Smooth muscle cell (in vitro differentiated cells): ENCODE data around the gene GNAS. TPM values are rescaled to one million over a fixed set of nuclear protein-coding genes. Genes with fewer than 3 reads are reported as not detected.

ENCODE experiments used
- DNase-seq: peaks from one replicate; lab custom pipeline; 2025; ENCODE audit not compliant: unreplicated experiment; lab: John Stamatoyannopoulos, UW
- H2AFZ ChIP-seq: fragments of 200-600 bp; sonication (generic); 2 replicates; pipeline ENCODE4 v1.6.0; 2016; ENCODE audit warnings: antibody characterized with exemption, low read depth, mild to moderate bottlenecking
- H3F3A ChIP-seq: fragments of 200-600 bp; sonication (generic); 2 replicates; pipeline ENCODE4 v1.6.0; 2017; ENCODE audit warnings: antibody characterized with exemption, low read depth
- H3K27ac ChIP-seq: fragments of 200-600 bp; sonication (generic); 2 replicates; pipeline ENCODE4 v1.5.1; 2016; ENCODE audit warnings: low read depth, mild to moderate bottlenecking
- H3K27me3 ChIP-seq: fragments of 200-600 bp; sonication (generic); 2 replicates; pipeline ENCODE4 v1.6.1; 2016; ENCODE audit warnings: low read depth, mild to moderate bottlenecking
- H3K36me3 ChIP-seq: fragments of 200-600 bp; sonication (generic); 2 replicates; pipeline ENCODE4 v1.5.1; 2016; ENCODE audit warnings: low read depth
- H3K4me1 ChIP-seq: fragments of 200-600 bp; sonication (generic); 2 replicates; pipeline ENCODE4 v1.5.1; 2016; ENCODE audit warnings: low read depth
- H3K4me2 ChIP-seq: fragments of 200-600 bp; sonication (generic); 2 replicates; pipeline ENCODE4 v1.6.0; 2016; ENCODE audit warnings: mild to moderate bottlenecking
- H3K4me3 ChIP-seq: fragments of 200-600 bp; sonication (generic); 2 replicates; pipeline ENCODE4 v1.5.1; 2016; ENCODE audit warnings: mild to moderate bottlenecking
- H3K79me2 ChIP-seq: fragments of 200-600 bp; sonication (generic); 2 replicates; pipeline ENCODE4 v1.6.0; 2016; ENCODE audit warnings: low read depth, mild to moderate bottlenecking
- H3K9ac ChIP-seq: fragments of 200-600 bp; sonication (generic); 2 replicates; pipeline ENCODE4 v1.6.0; 2016; ENCODE audit warnings: low read depth
- H3K9me3 ChIP-seq: fragments of 200-600 bp; sonication (generic); replicated peaks from 2 replicates; pipeline ENCODE4 v1.5.1; 2016; ENCODE audit warnings: low read depth
- H4K20me1 ChIP-seq: fragments of 200-600 bp; sonication (generic); 2 replicates; pipeline ENCODE4 v1.6.0; 2016; ENCODE audit warnings: low read depth
- WGBS: methylation state at CpG from one replicate; pipeline ENCODE4 v1.1.7; 2016; ENCODE audit warnings: low lambda C conversion rate; 5-methylcytosine and 5-hydroxymethylcytosine counted together
- polyA plus RNA-seq: library from polyadenylated mRNA; unstranded; fragments of >200 nt; fragmentation: Nextera tagmentation; extraction: Ambion mirVana; gene quantifications from 2 replicates; pipeline ENCODE4 v1.2.1, GENCODE V29; 2016
- total RNA-seq: library from RNA; depleted of rRNA; stranded (reverse); fragments of >200 nt; gene quantifications from 2 replicates; pipeline ENCODE4 v1.2.3, GENCODE V29; 2014
- TF ChIP-seq, protein P1 (sequence below): fragments of 200-600 bp; sonication (generic); IDR thresholded peaks from 2 replicates; pipeline ENCODE4 v1.5.1; 2017; ENCODE audit warnings: borderline replicate concordance, mild to moderate bottlenecking, antibody characterized with exemption; ENCODE audit not compliant: insufficient read depth, poor library complexity, severe bottlenecking

GNAS gene
- total and polyA plus RNA-seq, 2 experiments from 2014 or later = 1,240 to 1,914 TPM

DNA sequence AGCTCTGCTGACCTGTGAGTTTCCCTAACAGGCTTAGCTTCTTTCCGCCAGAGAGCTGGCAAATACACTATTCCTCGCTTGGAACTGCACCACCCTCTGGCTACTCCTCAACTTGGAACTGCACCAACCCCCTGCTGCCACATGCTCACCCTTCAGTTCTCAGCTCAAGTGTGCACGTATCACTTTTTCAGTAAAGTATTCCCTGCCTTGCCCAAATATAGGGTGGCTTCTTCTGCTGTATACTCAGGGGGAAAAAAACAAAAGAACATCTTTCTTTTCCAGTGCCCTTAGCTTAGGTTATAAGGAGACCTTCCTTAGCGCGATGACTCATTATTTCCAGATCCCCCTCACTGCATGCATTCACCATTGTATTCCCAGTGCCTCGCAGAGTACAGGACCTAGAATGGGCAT is 23.0 kb upstream of the GNAS start:
- Histone ChIP-seq H3K27ac (no peak overlapping the region), H3K36me3 (no peaks in the 10 kb centered on the region), H3K4me1 (no peaks in the 10 kb centered on the region), H3K27me3 (no peaks in the 10 kb centered on the region), H2AFZ (no peak overlapping the region), H3K4me3 (no peak overlapping the region), H4K20me1 (peaks cover 57% of the 10 kb centered on the region), H3K9ac (no peak overlapping the region), H3K9me3 (no peaks in the 10 kb centered on the region), H3K79me2 (peaks cover 8% of the 10 kb centered on the region), H3K4me2 (no peak overlapping the region), H3F3A (peaks cover 4% of the 10 kb centered on the region)
- TF ChIP-seq, protein P1, sequence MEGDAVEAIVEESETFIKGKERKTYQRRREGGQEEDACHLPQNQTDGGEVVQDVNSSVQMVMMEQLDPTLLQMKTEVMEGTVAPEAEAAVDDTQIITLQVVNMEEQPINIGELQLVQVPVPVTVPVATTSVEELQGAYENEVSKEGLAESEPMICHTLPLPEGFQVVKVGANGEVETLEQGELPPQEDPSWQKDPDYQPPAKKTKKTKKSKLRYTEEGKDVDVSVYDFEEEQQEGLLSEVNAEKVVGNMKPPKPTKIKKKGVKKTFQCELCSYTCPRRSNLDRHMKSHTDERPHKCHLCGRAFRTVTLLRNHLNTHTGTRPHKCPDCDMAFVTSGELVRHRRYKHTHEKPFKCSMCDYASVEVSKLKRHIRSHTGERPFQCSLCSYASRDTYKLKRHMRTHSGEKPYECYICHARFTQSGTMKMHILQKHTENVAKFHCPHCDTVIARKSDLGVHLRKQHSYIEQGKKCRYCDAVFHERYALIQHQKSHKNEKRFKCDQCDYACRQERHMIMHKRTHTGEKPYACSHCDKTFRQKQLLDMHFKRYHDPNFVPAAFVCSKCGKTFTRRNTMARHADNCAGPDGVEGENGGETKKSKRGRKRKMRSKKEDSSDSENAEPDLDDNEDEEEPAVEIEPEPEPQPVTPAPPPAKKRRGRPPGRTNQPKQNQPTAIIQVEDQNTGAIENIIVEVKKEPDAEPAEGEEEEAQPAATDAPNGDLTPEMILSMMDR = no peak
- no peak for DNase-seq
- WGBS = 90% methylated on average over 6 of the region's 6 CpGs

DNA sequence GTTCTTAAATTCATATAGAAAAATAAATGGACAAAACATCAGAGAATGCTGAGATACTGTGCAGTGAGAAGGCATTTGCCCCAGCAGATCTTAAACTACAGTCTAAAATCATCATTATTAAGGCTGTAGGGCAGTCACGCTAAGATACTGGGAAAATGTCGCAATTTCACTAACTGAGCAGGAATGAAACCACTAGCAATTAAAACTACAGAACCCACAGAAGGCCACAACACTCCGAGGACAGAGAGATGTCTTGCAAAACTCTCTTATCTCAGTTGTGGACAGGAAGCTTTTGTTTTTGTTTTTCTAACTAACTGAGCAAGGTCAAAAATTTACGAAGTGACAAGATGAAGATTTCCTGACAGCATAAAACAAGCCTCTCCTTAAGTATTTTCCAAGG is 20.1 kb upstream of the GNAS start:
- Histone ChIP-seq H3K4me1 (no peaks in the 10 kb centered on the region), H3K79me2 (peaks cover 8% of the 10 kb centered on the region), H3K36me3 (no peaks in the 10 kb centered on the region), H3K9ac (no peak overlapping the region), H3K9me3 (no peaks in the 10 kb centered on the region), H3K4me3 (no peak overlapping the region), H3F3A (peaks cover 4% of the 10 kb centered on the region), H3K27ac (no peak overlapping the region), H2AFZ (no peak overlapping the region), H3K4me2 (no peak overlapping the region), H4K20me1 (peaks cover 59% of the 10 kb centered on the region), H3K27me3 (no peaks in the 10 kb centered on the region)
- WGBS = 12% methylated on average over 4 of the region's 4 CpGs
- TF ChIP-seq, protein P1 = no peak
- no peak for DNase-seq

DNA sequence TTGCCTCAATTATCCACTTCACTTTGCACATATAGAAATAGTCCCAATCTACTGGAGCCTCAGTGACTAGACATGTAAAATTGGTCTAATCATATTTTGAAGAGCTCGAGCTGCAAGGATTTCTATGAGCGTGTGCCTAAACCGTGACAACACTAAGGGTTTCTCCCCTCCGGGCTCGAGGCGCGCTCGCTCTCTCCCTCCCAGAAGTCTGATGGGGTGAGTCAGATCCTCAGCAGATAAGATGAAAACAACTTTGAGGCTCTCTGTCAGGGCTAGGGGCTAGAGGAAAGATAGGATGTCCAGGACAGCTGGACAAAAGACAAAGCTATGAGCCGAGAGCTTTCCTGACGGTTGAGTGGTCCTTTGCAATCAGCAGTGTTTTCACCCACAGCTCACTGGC is 18.6 kb upstream of the GNAS start:
- no peak for DNase-seq
- TF ChIP-seq, protein P1 = no peak
- H2AFZ ChIP-seq = no peak overlapping the region
- H3K79me2 ChIP-seq = peaks cover 8% of the 10 kb centered on the region
- H3K27ac ChIP-seq = no peak overlapping the region
- H3K9me3 ChIP-seq = no peaks in the 10 kb centered on the region
- H3K4me2 ChIP-seq = peak overlapping the region; percentile 69
- no peaks in the 10 kb centered on the region for H3K36me3 ChIP-seq
- peaks cover 9% of the 10 kb centered on the region for H3K27me3 ChIP-seq
- peaks cover 4% of the 10 kb centered on the region for H3F3A ChIP-seq
- no peak overlapping the region for H3K9ac ChIP-seq
- H4K20me1 ChIP-seq = peaks cover 68% of the 10 kb centered on the region
- no peaks in the 10 kb centered on the region for H3K4me1 ChIP-seq
- H3K4me3 ChIP-seq = no peak overlapping the region
- 29% methylated on average over 10 of the region's 10 CpGs for WGBS

DNA sequence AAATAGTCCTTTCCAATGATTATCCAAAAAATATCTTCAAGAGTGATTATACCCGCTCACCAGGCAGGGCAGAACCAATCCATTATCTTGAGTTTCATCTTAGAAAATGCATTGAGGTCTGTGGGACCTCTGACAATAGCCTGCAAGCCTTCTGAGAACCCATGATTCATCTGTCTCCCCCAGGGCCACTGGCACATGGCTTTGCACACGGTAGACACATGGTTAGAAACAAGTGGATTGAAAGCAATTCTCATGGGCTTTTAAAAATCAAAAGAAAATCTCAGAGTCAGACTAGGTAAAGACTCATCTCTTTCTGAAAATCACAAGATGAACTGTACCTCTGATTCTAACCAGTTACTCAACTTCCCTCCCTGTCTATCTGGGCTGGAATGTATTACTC is 17.3 kb upstream of the GNAS start:
- H4K20me1 ChIP-seq = peaks cover 60% of the 10 kb centered on the region
- H3K4me3 ChIP-seq = no peak overlapping the region
- DNase-seq = no peak
- peaks cover 21% of the 10 kb centered on the region for H3K27me3 ChIP-seq
- H3K4me2 ChIP-seq = no peak overlapping the region
- H2AFZ ChIP-seq = no peak overlapping the region
- H3F3A ChIP-seq = peaks cover 4% of the 10 kb centered on the region
- no peak overlapping the region for H3K27ac ChIP-seq
- H3K36me3 ChIP-seq = no peaks in the 10 kb centered on the region
- WGBS = 93% methylated on average over 2 of the region's 2 CpGs
- peaks cover 8% of the 10 kb centered on the region for H3K79me2 ChIP-seq
- TF ChIP-seq, protein P1 = no peak
- H3K9ac ChIP-seq = no peak overlapping the region
- H3K9me3 ChIP-seq = no peaks in the 10 kb centered on the region
- H3K4me1 ChIP-seq = no peaks in the 10 kb centered on the region
